Erythroblast (primary cell): Measurements from ENCODE around the gene LYST.

Experiments used
- DNase-seq, 2 experiments: peaks; one replicate each; lab custom pipeline; 2025; lab: John Stamatoyannopoulos, UW
- GATA1 ChIP-seq: IDR thresholded peaks from 2 replicates; pipeline ENCODE4 v1.6.1; 2011; ENCODE audit warnings: low read depth, mild to moderate bottlenecking, control low read depth, low read length, moderate library complexity
- POLR2A ChIP-seq: IDR thresholded peaks from 2 replicates; pipeline ENCODE4 v1.6.1; 2011; ENCODE audit warnings: mild to moderate bottlenecking, low read length

The LYST gene

DNA sequence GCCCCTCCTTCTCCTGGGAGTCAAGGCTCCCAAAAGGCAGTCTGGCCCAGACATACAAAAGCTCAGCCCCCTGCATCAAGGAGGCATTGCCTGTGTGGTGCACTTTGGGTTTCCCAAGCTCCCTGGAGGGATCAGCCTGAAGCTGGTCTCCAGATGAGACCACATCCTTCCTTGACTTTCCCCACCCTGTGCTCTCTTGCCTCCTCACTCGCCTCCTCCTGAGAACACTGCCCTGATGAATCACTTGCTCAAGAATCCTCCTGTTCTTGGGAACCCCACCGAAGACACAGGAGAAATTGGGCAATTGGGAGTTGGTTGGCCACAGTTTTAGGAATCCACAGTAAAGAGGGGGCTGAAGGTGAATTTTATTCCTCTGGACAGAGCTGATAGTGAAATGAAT, 34.8 kb upstream of the LYST start:
- TF ChIP-seq POLR2A (no peak), GATA1 (no peak)
- DNase-seq, result no peak

GRCh38 chr1:235898126-235898525, 31.4 kb upstream of the LYST start:
- no peak for DNase-seq
- TF ChIP-seq GATA1, result no peak
- no peak for TF ChIP-seq POLR2A

DNA sequence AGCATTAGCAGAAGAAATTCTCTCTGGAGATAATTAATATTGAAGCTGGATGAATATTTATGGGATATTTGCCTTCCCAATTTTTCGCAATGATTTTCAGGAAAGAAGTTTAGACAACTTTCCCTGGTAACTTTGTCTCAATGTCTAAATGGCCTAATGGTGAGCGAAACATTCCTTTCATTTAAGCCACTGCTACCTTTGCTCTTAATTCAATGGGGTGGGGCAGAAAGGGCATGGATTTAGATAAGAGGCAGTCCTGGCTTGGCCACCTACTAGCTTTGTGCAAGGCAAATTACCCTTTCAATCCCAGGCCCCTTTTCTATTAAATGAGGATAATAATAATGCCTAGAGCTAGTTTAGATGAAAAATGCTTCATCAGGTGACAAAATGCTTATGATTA, 27.1 kb upstream of the LYST start:
- no peak for DNase-seq
- TF ChIP-seq POLR2A, result no peak
- no peak for TF ChIP-seq GATA1

DNA sequence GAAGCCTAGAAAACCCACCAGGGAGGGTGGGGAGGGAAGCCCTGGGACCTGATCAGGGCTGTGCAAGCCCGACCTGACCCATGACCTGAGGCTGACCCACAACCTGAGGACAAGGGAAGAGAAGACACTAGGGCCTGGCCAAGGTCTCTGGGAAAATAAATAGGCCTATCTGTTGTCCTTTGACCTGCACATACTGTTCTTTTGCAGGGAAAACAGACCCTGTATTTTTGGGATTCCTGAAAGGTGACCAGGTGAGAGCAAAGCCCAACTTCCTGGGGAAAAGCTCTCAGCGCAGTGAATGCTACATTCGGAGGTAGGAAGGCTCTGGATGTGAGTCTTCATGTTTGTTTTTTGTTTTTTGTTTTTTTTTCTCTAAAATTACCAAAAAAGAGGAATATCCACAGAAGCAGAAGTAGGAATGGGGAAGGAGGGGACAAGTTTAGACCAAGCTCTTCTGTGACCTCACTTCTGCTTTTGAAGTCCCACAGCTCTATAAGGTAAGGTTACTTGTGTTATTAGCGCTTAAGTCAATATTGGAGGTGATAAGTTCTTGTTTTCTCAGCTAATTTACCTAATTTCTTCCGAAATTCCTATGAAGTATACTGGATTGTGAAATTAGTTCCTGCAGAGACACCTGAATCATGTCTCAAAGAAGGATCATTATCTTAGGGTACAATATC, 26.2 kb upstream of the LYST start:
- DNase-seq, result no peak
- no peak for TF ChIP-seq POLR2A
- TF ChIP-seq GATA1, result no peak

GRCh38 chr1:235892202-235892601, 25.5 kb upstream of the LYST start:
- TF ChIP-seq GATA1 (no peak), POLR2A (no peak)
- no peak for DNase-seq

DNA sequence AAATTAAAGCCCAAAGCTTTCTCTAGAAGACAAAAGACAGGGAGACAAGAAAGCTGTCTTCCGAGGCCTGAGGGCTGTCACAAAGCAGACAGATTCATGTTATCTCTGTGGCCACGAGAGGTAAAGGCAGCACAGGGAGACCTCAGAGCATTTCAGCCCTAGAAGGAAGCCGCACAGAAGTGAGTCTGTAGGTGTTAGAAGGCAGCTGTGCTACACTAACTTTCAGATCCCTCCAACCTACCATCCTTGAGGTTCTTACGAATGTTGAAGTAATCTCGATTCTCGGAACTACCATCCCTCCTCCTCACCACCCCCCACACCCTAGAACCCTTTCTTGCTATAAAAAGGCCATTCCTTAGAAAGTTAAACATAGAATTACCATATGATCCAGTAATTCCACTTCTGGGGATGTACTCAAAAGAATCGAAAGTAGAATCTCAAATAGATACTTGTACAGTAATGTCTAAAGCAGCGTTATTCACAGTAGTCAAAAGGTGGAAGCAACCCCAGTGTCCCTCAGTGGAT, 21.5 kb upstream of the LYST start:
- DNase-seq, result no peak
- TF ChIP-seq POLR2A (no peak), GATA1 (no peak)

DNA sequence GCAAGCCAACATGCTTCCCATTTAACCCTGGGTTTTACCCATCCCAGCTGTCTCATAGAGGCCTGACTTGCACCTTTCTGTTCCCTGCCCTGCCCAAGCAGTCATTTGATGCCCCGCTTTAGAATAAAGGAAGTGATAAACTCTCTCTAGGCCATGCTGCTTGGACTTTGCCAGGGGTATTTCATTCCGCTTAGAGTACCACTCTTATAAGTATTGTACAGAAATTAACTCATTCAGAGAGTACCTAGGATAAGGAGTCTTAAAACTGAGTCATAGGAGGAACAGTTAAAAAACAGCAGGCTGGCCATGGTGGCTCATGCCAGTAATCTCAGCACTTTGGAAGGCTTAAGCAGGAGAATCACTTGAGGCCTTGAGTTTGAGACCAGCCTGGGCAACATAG, 21.0 kb upstream of the LYST start:
- no peak for DNase-seq
- no peak for TF ChIP-seq GATA1
- no peak for TF ChIP-seq POLR2A

GRCh38 chr1:235885655-235886262, 19.1 kb upstream of the LYST start:
- no peak for DNase-seq
- TF ChIP-seq POLR2A, result no peak
- TF ChIP-seq GATA1, result no peak

DNA sequence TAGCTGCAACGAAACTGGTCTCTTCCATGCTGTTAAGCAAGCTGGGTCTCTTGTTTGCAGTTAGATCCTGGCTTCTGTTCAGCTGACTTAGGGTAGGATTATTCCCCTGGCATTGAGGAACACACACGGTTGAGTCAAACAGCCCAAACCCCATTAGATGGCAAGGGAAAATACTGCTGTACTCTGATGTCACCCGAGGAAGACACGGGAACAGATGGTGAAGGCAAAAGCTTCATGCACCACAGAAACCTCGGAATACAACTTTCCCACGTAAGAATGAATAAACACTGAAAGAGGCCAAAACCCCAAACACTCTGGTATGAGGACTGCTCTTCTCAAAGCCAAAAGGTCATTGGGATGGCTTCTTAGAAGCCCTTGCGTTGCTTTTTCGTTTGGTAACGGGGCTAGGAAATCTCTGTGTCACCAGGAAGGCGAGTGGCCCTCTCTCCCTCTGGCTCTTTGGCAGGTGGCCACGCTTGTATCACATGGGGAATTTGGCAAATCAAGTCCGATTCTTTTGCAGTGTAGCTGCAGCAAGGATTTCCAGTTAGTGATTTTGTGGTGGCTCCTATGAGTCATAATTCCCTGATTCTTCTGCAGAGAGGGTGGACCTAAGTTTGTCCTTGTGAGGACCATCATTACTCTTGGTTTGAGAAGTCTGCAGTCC, 16.7 kb upstream of the LYST start:
- DNase-seq, result no peak
- TF ChIP-seq POLR2A, result no peak
- TF ChIP-seq GATA1, result no peak

DNA sequence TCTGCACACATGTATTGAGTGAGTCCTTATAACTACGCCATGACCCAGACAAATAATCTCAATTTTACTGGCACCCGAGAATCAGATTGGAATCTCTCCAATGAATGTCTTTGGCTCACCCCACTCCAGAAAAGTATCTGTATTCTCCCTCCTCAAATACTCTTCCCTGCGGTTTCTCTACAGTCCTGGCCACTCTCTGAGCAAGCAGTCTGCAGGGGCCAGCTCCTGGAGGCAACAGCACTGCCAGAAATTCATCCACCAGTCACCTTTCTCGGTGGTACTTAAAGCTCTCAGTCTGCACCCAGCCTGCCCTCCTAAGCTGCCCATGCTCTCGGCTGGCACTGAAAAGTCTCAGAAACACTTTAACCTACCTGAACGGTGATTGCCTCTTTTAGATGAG, 16.1 kb upstream of the LYST start:
- TF ChIP-seq GATA1, result no peak
- no peak for TF ChIP-seq POLR2A
- DNase-seq, result no peak

DNA sequence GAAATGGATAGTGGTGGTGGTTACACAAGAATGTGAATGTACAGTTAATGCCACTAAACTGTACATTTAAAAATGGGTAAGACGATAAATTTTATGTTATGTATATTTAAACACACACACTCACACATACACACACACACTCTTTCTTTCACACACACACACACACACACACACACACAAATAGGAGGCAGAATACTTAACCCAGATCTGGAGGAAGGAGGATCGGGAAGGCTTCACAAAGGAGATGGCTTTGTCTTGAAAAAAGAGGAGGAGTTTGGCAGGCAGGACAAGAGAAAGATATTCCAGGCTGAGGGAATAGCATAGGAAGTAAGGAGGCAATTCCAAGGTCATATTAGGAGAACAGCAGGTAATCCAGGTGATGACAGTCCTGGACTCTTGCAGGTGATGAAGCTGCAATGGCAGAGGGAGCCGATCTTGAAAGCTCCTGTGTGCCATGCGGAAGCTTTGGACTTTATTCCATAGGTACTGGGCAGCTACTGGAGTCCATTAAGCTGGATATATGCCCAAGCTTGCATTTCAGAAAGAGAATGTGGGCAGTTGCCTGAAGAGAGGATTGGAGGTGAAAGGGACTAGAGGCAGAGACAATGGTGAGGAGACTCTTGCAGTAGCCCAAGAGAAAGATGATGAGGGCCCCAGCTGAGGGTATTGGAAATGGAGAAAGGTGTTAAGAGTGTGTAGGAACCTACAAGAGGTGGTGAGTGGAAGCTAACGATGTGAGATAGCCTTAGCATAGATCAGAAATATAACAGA, 15.4 kb upstream of the LYST start:
- TF ChIP-seq POLR2A, result no peak
- TF ChIP-seq GATA1, result no peak
- DNase-seq, result no peak

GRCh38 chr1:235878082-235878811, 11.5 kb upstream of the LYST start:
- TF ChIP-seq POLR2A (no peak), GATA1 (no peak)
- no peak for DNase-seq

DNA sequence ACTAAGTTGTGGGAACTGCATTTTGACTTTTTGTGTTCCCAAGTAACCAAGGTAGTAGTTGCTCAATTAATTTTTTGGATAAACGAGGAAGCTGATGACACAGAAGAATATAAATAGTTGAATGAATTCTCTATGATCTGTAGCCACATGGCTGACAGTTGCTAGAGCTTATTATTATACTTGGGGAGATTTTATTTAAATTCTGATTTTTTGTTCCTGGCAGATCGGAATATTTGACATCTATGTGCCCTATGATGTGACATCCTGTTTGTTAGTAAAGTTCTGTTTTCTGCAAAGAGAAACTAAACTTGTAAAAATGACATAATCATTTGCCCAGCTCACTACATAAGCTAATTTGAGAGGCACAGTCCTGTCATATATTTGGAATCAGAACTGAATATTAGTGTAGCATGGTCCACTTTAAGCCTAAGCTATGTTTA, 9.7 kb upstream of the LYST start:
- no peak for DNase-seq
- TF ChIP-seq GATA1 (no peak), POLR2A (no peak)
